Measurements from ENCODE around the gene TENT5A.
A peak's percentile ranks its signal among the peaks of the same experiment; 100 is the strongest.

The TENT5A gene

GRCh38 chr6:81755551-81755950 is 3.1 kb upstream of the TENT5A start:
- H3K27ac ChIP-seq = no peak overlapping the region
- no peak for TF ChIP-seq CTCF (conservative IDR thresholded peaks at IDR 0.05)

GRCh38 chr6:81754906-81755305 is 2.4 kb upstream of the TENT5A start:
- H3K27ac ChIP-seq = peak overlapping the region; percentile 80; the same call in 1 of the 2 replicates
- TF ChIP-seq CTCF (conservative IDR thresholded peaks at IDR 0.05) = no peak

GRCh38 chr6:81753711-81754577 is 1.5 kb upstream of the TENT5A start:
- peak overlapping the region; percentile 80 for H3K27ac ChIP-seq
- TF ChIP-seq CTCF (conservative IDR thresholded peaks at IDR 0.05) = peak; percentile 92

- no peak for TF ChIP-seq CTCF (conservative IDR thresholded peaks at IDR 0.05)
- peak overlapping the region; percentile 80 for H3K27ac ChIP-seq
These were observed 635 bp upstream of the TENT5A start for GRCh38 chr6:81752921-81753710.

GRCh38 chr6:81751388-81752083 is 945 bp downstream of the TENT5A start:
- peak overlapping the region; percentile 80; the same call in 1 of the 2 replicates for H3K27ac ChIP-seq
- no peak for TF ChIP-seq CTCF (conservative IDR thresholded peaks at IDR 0.05)

GRCh38 chr6:81750681-81751387 is 1.6 kb downstream of the TENT5A start:
- TF ChIP-seq CTCF (conservative IDR thresholded peaks at IDR 0.05) = no peak
- H3K27ac ChIP-seq = no peak overlapping the region

Data from VCaP (cell line).